ENCODE data around the gene DDB1. TPM values are rescaled to one million over a fixed set of nuclear protein-coding genes. Genes with fewer than 3 reads are reported as not detected.

DDB1 gene
- total and polyA plus RNA-seq, 2 of the 4 experiments (the other 2 are of a cell fraction), result 221 to 412 TPM

- H4K8ac ChIP-seq (ENCODE audit: low read depth in 2 of 2, low read length in 2 of 2), result no peak overlapping the region
- intact Hi-C loops (cut with micrococcal nuclease) (no loop called here), in situ Hi-C loops (cut with MboI; ENCODE audit: low sequenced_read_pairs) (no loop called here), dilution Hi-C loops (cut with HindIII; ENCODE audit: low sequenced_read_pairs, unreplicated experiment) (no loop called here)
- H3K79me1 ChIP-seq (ENCODE audit: low read depth in 1 of 2, low read length in 2 of 2), result no peaks in the 10 kb centered on the region
- no peak overlapping the region for H3K14ac ChIP-seq (replicated peaks; ENCODE audit: low read depth, low read length)
- H3K23ac ChIP-seq (ENCODE audit: low read depth, low read length), result no peak overlapping the region
- no peak overlapping the region for H2BK120ac ChIP-seq (ENCODE audit: low read depth, low read length)
- CTCF ChIA-PET, result no interaction called here
- no peak overlapping the region for H2BK15ac ChIP-seq (ENCODE audit: low read depth, low read length)
- H3K4me2 ChIP-seq (ENCODE audit: low read depth, low read length), result no peak overlapping the region
- no peak for TF ChIP-seq CEBPB (IDR thresholded peaks at IDR 0.05; ENCODE audit: low read depth, low read length)
- TF ChIP-seq USF2 (IDR thresholded peaks at IDR 0.05; ENCODE audit: low read depth, low read length), result no peak
- TF ChIP-seq BHLHE40 (IDR thresholded peaks at IDR 0.05; ENCODE audit: low read depth, low read length), result no peak
- TF ChIP-seq RAD21 (IDR thresholded peaks at IDR 0.05; ENCODE audit: low read length), result no peak
- TF ChIP-seq RFX5 (IDR thresholded peaks at IDR 0.05; ENCODE audit: low read depth, low read length), result no peak
- TF ChIP-seq RCOR1 (IDR thresholded peaks at IDR 0.05; ENCODE audit: insufficient replicate concordance, low read length), result no peak
- no peak for TF ChIP-seq MAFK (IDR thresholded peaks at IDR 0.05; ENCODE audit: low read depth, low read length)
- no peak for TF ChIP-seq NFE2L2 (IDR thresholded peaks at IDR 0.05; ENCODE audit: low read depth, low read length)
- TF ChIP-seq POLR2A (IDR thresholded peaks at IDR 0.05; ENCODE audit: low read depth, low read length), result no peak
- TF ChIP-seq CHD1 (IDR thresholded peaks at IDR 0.05; ENCODE audit: low read depth, low read length), result no peak
- TF ChIP-seq CTCF (conservative IDR thresholded peaks at IDR 0.05; ENCODE audit: low read depth, low read length), result no peak
- TF ChIP-seq ELK1 (IDR thresholded peaks at IDR 0.05; ENCODE audit: borderline replicate concordance, low read depth, low read length), result no peak
- no peak for TF ChIP-seq SMC3 (IDR thresholded peaks at IDR 0.05; ENCODE audit: low read depth, low read length)
- TF ChIP-seq MAZ (IDR thresholded peaks at IDR 0.05; ENCODE audit: borderline replicate concordance, low read depth, low read length), result no peak
- no peak for TF ChIP-seq FOS (IDR thresholded peaks at IDR 0.05; ENCODE audit: low read depth, low read length)
- TF ChIP-seq MXI1 (IDR thresholded peaks at IDR 0.05; ENCODE audit: borderline replicate concordance, low read depth, low read length), result no peak
- H2BK20ac ChIP-seq (ENCODE audit: low read depth, low read length), result no peak overlapping the region
- no peak overlapping the region for H2AFZ ChIP-seq (replicated peaks; ENCODE audit: low read length, poor library complexity)
- no peak overlapping the region for H4K91ac ChIP-seq (ENCODE audit: insufficient read depth, low read depth, low read length)
- peaks cover 2% of the 10 kb centered on the region for H3K4me1 ChIP-seq (ENCODE audit: control insufficient read depth, insufficient read depth, low read length)
- no peak overlapping the region for H3K27ac ChIP-seq (ENCODE audit: insufficient read depth, low read length)
- no peaks in the 10 kb centered on the region for H3K36me3 ChIP-seq (ENCODE audit: control insufficient read depth, insufficient read depth, low read length)
- DNase-seq (no peak), ATAC-seq (ENCODE audit: low read depth) (no peak)
- H3K18ac ChIP-seq (ENCODE audit: low read depth, low read length), result no peak overlapping the region
- no peak overlapping the region for H3K4ac ChIP-seq (ENCODE audit: low read depth, low read length)
- no peak overlapping the region for H3K4me3 ChIP-seq (ENCODE audit: insufficient read depth, low read depth, low read length)
- H3K9me3 ChIP-seq (ENCODE audit: control insufficient read depth, insufficient read depth, low read length), result no peaks in the 10 kb centered on the region
- H2BK5ac ChIP-seq (ENCODE audit: low read depth, low read length, poor library complexity, severe bottlenecking), result no peak overlapping the region
- no TSS peak for BruUV-seq (replicated peaks)
- no peak overlapping the region for H4K5ac ChIP-seq (ENCODE audit: low read depth, low read length)
- POLR2A ChIA-PET (ENCODE audit: unreplicated experiment), result no interaction called here
- H3K9me1 ChIP-seq (ENCODE audit: insufficient read depth, low read length), result no peaks in the 10 kb centered on the region; the same call in 1 of the 2 replicates
- H2AK5ac ChIP-seq (ENCODE audit: low read depth, low read length), result no peak overlapping the region
- no peak overlapping the region for H3K56ac ChIP-seq (ENCODE audit: extremely low read depth, insufficient read depth, low read length)
- 81% methylated on average over 9 of the region's 14 CpGs; no CpG with 5 or more reads in 1 of the 2 experiments for WGBS, 2 experiments (ENCODE audit: extremely low coverage in 2 of 2, insufficient read length in 1 of 2)
- H3K27me3 ChIP-seq (ENCODE audit: control insufficient read depth, insufficient read depth, low read length), result no peaks in the 10 kb centered on the region
- H3K9ac ChIP-seq (ENCODE audit: low read depth, low read length), result no peak overlapping the region
- no peak overlapping the region for H2AK9ac ChIP-seq (replicated peaks; ENCODE audit: low read depth, low read length, poor library complexity)
- no peaks in the 10 kb centered on the region for H4K20me1 ChIP-seq (ENCODE audit: insufficient read depth, low read length)
Observed at GRCh38 chr11:61265357-61265756, 67.5 kb downstream of the DDB1 start.
